NCI-H146 treated with DMSO at 0.1 percent for 48 hours (cell line): ENCODE results near the gene RGP1.

Source experiments
- DNase-seq: peaks from one replicate; lab custom pipeline; 2025; ENCODE audit not compliant: unreplicated experiment; lab: John Stamatoyannopoulos, UW

The RGP1 gene

GRCh38 chr9:35718721-35719511 is 30.2 kb upstream of the RGP1 start:
- no peak for DNase-seq

DNA sequence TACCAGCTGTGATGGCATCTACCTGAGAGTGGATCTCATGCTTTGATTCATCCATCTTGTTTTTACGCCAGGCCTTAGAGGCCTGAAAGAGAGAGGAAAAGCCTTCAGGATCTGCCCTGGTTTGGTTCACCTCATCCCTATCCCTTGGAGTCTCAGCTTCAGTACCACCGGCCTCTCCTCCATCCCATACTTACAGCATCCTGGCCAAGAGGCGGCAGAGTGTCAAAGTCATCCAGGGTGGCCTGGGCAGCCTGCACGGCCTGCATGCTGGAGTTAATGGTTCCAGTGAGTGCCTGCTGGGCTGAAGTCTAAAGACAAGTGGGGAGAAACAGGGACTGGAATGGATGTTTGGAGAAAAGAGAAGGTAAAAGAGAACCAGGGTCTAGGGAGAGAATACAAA is 29.5 kb upstream of the RGP1 start:
- no peak for DNase-seq

DNA sequence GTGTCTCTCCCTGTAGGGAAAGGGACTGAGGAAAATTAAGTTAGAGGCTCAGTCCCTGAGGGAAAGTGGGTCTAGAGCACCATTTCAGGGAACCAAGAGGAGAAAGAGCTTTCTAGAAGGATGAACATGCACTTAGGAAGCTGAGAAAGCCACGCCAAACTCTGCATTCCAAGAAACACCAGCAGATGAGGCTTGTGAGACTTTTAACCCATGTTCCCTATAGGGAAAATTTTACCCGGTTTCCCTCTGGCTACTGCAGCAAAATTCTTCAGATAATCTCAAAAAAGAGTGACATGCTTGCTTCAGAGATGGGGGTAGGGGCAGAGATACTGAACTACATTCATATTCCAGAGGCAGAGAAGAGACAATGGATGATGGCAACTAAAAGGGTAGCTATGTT is 25.7 kb upstream of the RGP1 start:
- DNase-seq, result no peak

DNA sequence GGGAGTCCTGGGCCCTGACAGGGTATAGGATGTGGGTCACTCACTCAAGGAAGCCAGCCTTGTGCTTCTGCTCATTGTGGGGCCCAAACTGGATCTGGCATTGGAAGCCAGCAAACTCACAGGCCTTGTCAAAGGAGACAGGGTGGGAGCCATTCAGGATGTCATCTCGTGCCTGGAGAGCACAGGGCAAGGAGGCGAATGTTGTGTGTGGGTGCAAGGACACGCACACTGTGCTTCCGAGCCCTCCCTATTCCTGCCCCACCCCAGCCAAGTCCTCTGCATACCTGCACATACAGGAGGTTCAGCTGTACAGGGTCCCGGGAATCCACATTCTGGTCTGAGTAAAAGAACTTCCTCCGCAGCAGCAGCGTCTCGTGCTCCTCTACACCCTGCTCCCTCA is 25.2 kb upstream of the RGP1 start:
- no peak for DNase-seq

- DNase-seq, result no peak
These were observed 23.7 kb upstream of the RGP1 start for GRCh38 chr9:35725362-35725761.

DNA sequence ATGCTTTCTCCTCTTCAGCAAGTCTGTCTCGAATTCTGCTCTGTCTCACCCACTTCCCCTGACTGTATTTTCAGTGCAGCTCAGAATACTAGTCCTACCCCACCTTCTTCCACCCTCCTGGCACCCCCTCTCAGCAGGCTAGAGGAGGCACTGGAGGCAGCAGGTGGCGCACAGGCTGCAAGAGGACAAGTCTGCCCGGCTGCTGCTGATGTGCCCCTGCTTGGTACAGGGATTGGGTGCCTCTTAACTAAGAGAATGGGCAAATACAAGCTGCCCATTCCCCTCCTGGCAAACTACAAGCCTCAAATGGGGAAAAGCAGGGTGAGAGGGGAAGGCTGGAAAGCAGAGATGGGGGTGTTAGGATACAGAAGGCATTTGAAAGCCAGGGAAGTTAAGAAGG is 22.2 kb upstream of the RGP1 start:
- DNase-seq, result no peak

DNA sequence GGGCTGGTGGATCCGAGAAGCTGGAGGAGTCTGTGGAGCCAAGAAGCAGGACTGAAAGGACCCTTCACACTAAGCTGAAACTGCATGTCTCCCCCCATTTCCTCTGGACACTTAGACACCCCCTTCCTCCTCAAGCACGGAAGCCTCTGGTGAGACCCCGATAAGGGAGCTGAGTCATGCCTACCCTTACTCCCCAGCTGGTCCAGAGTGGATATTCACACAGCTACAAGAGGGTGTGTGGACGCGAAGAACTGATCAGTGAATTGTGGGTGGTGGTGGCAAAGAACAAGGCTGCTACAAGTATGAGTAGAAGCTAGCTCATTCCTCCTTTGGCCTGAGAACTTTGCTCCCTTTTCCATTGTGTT is 21.4 kb upstream of the RGP1 start:
- no peak for DNase-seq

GRCh38 chr9:35728041-35728971 is 20.8 kb upstream of the RGP1 start:
- no peak for DNase-seq

GRCh38 chr9:35729101-35729500 is 20.0 kb upstream of the RGP1 start:
- no peak for DNase-seq

DNA sequence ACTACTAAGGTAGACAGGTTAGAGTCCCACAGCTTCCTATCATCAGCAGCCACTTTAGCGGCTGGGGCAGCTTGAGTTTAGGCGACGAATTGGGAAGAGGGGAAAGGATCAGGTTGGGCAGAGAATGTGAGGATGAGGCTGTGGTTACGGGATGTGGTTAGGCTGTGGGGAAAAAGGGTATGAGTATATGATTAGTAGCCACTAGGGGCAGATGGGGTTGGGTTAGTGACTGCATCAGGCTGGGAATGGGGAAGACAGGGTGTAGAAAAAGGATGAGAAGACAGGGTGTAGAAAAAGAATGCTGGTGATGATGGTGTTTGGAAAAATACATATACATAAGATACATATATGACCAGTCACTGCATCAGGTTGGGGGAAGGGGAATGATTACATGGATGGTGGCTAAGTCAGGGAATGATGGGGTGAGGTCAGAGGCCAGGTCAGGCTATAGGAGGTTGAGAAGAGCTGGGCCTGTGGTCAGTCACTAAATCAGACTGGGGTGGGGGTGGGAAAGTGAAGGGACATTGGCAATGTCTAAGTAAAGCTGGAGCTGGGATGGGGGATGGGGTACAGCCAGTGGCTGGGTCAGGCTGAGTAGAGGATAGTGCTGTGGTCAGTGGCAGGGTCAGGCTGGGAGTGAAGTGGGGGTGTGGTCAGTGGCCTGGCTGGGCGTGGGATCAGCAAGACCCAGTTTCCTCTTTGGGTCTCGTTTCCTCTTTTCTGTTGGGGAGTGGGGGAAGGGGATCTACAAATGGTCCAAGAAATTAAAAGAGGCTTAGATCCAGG is 19.2 kb upstream of the RGP1 start:
- DNase-seq, result no peak

DNA sequence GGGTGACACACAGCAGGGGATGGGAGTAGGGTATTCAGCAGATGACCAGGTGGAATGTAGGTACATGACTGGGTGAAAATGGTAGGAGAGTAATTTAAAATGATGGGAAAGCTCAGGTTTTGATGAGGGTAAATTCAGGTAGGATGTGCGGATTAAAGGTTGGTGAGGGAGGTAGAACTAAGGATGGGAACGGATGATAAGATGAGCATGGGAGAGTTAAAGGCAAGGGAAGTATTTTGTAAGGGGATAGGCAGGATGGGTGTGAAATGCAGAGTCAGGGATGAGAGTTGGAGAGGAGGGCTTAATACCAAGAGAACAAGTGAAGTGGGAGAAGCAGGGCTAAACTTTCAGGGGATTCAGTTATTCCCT is 18.6 kb upstream of the RGP1 start:
- DNase-seq, result no peak

DNA sequence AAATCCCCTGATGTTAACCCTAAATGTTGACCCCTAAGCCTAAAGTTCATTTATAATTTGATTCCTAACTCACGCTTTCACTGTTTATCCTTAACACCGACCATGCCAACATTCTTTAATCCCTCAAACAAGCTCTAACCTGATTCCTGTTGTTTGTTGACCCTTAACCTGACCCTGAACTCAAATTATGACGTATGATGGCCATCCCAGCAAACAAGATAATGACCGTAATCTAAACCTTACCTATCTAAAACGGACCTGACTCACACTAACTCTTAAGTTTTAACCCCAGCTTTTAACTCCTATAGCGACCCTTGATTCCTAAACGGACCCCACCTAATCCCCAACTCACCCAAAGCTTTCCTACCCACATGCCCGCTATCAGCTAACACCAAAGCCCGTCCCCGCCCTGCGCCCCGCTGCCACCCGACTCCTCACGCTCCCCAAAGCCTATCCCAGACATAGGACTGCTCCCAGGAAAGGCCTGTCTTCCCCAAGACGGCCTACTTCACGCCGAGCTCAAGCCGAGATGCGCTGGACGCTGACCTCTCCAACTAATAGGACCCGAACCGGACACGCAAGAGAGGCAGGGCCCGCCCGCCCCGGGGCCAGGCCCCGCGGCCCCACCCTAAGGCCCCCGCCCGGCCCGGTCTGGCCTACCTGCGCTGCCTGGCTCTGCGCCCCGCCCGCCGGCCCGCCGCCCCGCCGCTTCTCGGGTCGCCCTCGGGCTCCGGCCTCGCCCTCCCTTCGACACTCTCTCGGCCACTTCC is 17.5 kb upstream of the RGP1 start:
- peak; percentile 36 for DNase-seq

DNA sequence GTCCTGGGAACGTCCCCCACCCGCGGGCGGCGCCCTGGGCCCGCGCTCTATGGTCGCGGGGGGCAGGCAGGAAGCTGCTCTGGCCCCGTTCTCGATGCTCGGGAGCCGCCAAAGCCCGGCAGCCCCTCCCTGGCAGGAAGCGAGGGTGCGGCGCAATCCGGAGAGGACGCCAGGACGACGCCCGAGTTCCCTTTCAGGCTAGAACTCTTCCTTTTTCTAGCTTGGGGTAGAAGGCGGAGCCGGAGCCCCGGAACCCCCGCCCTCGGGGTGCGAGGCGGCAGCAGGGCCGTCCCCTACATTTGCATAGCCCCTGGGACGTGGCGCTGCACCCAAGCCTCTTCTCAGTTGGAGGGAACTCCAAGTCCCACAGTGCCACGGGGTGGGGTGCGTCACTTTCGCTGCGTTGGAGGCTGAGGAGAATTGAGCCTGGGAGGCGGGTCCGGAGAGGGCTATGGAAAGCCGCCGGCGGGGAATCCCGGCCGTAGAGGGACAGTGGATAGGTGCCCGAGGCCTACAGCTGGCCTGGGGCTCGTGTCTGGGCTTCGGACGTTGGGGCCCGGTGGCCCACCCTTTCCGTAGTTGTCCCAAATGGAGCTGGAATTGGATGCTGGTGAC is 16.8 kb upstream of the RGP1 start, which contains the start of the genes CREB3 and TLN1:
Gene CREB3 (plus strand): TSS at position 482 of the 615 bp plus-strand sequence. CDS start 107 bp downstream, at position 589.
Gene TLN1 (minus strand): TSS at position 11 of the 615 bp plus-strand sequence. CDS start 6,501 bp downstream, outside the sequence.
- DNase-seq, result peak; percentile 97

DNA sequence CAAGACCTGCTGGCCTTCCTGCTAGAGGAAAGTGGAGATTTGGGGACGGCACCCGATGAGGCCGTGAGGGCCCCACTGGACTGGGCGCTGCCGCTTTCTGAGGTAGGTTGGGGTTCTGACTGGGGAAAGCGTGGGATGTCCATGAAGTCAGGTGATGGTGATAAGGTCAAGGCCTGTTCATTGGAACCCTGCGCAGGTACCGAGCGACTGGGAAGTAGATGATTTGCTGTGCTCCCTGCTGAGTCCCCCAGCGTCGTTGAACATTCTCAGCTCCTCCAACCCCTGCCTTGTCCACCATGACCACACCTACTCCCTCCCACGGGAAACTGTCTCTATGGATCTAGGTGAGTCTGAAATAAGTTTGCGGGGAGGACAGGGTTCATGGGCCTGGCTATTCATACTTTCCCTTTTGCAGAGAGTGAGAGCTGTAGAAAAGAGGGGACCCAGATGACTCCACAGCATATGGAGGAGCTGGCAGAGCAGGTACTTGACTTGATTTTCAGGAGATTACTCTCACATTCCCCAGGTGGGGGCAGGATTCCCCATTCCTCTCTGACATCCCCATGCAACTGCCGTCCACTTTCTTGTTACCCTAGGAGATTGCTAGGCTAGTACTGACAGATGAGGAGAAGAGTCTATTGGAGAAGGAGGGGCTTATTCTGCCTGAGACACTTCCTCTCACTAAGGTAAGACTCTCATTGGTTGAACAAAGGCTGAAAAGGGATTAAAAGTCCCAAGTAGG is 16.1 kb upstream of the RGP1 start:
- DNase-seq, result peak; percentile 76

DNA sequence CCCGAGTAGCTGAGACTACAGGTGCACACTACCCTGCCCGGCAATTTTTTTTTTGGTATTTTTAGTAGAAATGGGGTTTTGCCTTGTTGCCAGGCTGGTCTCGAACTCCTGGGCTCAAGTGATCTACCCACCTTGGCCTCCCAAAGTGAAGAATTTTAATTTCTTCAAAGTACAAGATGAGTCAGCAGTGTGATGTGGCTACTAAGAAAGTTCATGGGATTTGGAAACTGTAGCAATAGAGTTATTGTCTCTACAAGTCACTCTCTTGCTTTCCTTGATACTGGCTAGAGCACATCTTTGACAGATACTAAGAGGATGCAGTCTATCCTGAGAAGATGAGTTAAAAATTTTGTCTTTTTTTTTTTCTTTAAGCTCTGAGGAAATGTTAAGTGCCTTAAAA is 15.0 kb upstream of the RGP1 start:
- no peak for DNase-seq

- DNase-seq, result peak; percentile 53
These were observed 12.9 kb upstream of the RGP1 start for GRCh38 chr9:35736201-35736633.

GRCh38 chr9:35737143-35737542 is 11.9 kb upstream of the RGP1 start:
- DNase-seq, result no peak

DNA sequence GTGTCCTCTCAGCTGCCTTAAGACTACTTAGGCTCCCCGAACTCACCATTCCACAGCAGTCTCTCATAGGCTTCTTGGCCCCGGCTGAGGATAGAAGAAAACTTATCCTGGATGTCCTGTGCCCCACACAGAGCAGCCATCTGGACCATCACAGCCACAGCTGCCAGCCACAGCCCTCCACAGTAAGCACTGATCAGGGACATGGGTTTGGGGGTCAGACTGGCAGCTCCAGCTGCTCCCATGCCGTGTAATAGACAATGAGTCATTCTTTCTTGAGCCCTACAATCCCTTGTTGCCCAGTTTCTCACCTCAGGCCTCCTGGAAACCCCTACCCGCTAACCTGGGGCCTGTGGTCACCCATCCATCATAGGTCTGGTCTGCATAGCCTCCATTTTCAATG is 10.9 kb upstream of the RGP1 start:
- no peak for DNase-seq

GRCh38 chr9:35738924-35739323 is 10.2 kb upstream of the RGP1 start:
- DNase-seq, result no peak
